ENCODE measurements around the gene DNAJA4. TPM values are rescaled to one million over a fixed set of nuclear protein-coding genes. Genes with fewer than 3 reads are reported as not detected.

Gene DNAJA4
- total RNA-seq, 2 donors from 2014 or later, result 27.2 to 28.9 TPM

GRCh38 chr15:78265137-78265460, 737 bp downstream of the DNAJA4 start:
- no peak for TF ChIP-seq CTCF (IDR thresholded peaks at IDR 0.05)

GRCh38 chr15:78265752-78266224, 1.4 kb downstream of the DNAJA4 start:
- DNase-seq (ENCODE audit: low spot score) (peak; percentile 17), ATAC-seq (ENCODE audit: insufficient number of reproducible peaks, low FRiP score, low read depth) (peak; percentile 81)
- Histone ChIP-seq H3K36me3 (no peaks in the 10 kb centered on the region), H3K27ac (peak overlapping the region; percentile 55 to 82), H3K9me3 (no peaks in the 10 kb centered on the region), H3K4me1 (ENCODE audit: control insufficient read depth in 1 of 2, low read depth in 2 of 2) (peaks cover 3 to 30% of the 10 kb centered on the region in 2 donors), H3K4me3 (peak overlapping the region; percentile 85), H3K27me3 (replicated peaks; ENCODE audit: insufficient read depth) (no peaks in the 10 kb centered on the region)
- no peak for TF ChIP-seq CTCF (IDR thresholded peaks at IDR 0.05)

More at GRCh38 chr15:78265137-78265460, 737 bp downstream of the DNAJA4 start:
- H3K4me1 ChIP-seq (ENCODE audit: control insufficient read depth in 1 of 2, low read depth in 2 of 2), result peaks cover 3 to 30% of the 10 kb centered on the region in 2 donors
- peak overlapping the region; percentile 85 for H3K4me3 ChIP-seq
- no peaks in the 10 kb centered on the region for H3K27me3 ChIP-seq (replicated peaks; ENCODE audit: insufficient read depth)
- no peaks in the 10 kb centered on the region for H3K9me3 ChIP-seq
- DNase-seq (ENCODE audit: low spot score) (no peak), ATAC-seq (ENCODE audit: insufficient number of reproducible peaks, low FRiP score, low read depth) (no peak)
- peak overlapping the region; percentile 55 to 82 for H3K27ac ChIP-seq
- H3K36me3 ChIP-seq, result no peaks in the 10 kb centered on the region

GRCh38 chr15:78266229-78266628, 1.9 kb downstream of the DNAJA4 start:
- no peak for ATAC-seq (ENCODE audit: insufficient number of reproducible peaks, low FRiP score, low read depth)

GRCh38 chr15:78266806-78267205, 2.4 kb downstream of the DNAJA4 start:
- DNase-seq (ENCODE audit: low spot score) (no peak), ATAC-seq (ENCODE audit: insufficient number of reproducible peaks, low FRiP score, low read depth) (no peak)
- H3K4me1 ChIP-seq (ENCODE audit: control insufficient read depth in 1 of 2, low read depth in 2 of 2), result peaks cover 3 to 30% of the 10 kb centered on the region in 2 donors
- no peaks in the 10 kb centered on the region for H3K27me3 ChIP-seq (replicated peaks; ENCODE audit: insufficient read depth)
- peak overlapping the region; percentile 3 for H3K4me3 ChIP-seq
- TF ChIP-seq CTCF (IDR thresholded peaks at IDR 0.05), result no peak
- peaks cover 3% of the 10 kb centered on the region for H3K36me3 ChIP-seq
- H3K27ac ChIP-seq, result peak overlapping the region; percentile 53 to 58
- no peaks in the 10 kb centered on the region for H3K9me3 ChIP-seq

More at GRCh38 chr15:78266229-78266628, 1.9 kb downstream of the DNAJA4 start:
- peak overlapping the region; percentile 3 for H3K4me3 ChIP-seq
- TF ChIP-seq CTCF (IDR thresholded peaks at IDR 0.05), result no peak
- peak overlapping the region; percentile 53 to 58 for H3K27ac ChIP-seq
- H3K36me3 ChIP-seq, result peaks cover 2% of the 10 kb centered on the region
- DNase-seq (ENCODE audit: low spot score), result no peak
- H3K27me3 ChIP-seq (replicated peaks; ENCODE audit: insufficient read depth), result no peaks in the 10 kb centered on the region
- peaks cover 3 to 30% of the 10 kb centered on the region in 2 donors for H3K4me1 ChIP-seq (ENCODE audit: control insufficient read depth in 1 of 2, low read depth in 2 of 2)
- no peaks in the 10 kb centered on the region for H3K9me3 ChIP-seq

GRCh38 chr15:78272316-78272715, 8.0 kb downstream of the DNAJA4 start:
- DNase-seq (ENCODE audit: low spot score) (no peak), ATAC-seq (ENCODE audit: insufficient number of reproducible peaks, low FRiP score, low read depth) (no peak)
- Histone ChIP-seq H3K36me3 (peaks cover 17% of the 10 kb centered on the region), H3K27ac (no peak overlapping the region), H3K27me3 (replicated peaks; ENCODE audit: insufficient read depth) (no peaks in the 10 kb centered on the region), H3K4me3 (no peak overlapping the region), H3K9me3 (no peaks in the 10 kb centered on the region), H3K4me1 (ENCODE audit: control insufficient read depth in 1 of 2, low read depth in 2 of 2) (peaks cover 0 to 7% of the 10 kb centered on the region in 2 donors)
- no peak for TF ChIP-seq CTCF (IDR thresholded peaks at IDR 0.05)
